GM18499 (cell line): Measurements from ENCODE around the gene BEND5.

Experiments used
- ATAC-seq: cut with Tn5 transposase; IDR thresholded peaks from one replicate; pipeline ENCODE4 v1.9.1; 2021; ENCODE audit warnings: moderate number of reproducible peaks; ENCODE audit not compliant: insufficient read depth, unreplicated experiment

Gene BEND5

DNA sequence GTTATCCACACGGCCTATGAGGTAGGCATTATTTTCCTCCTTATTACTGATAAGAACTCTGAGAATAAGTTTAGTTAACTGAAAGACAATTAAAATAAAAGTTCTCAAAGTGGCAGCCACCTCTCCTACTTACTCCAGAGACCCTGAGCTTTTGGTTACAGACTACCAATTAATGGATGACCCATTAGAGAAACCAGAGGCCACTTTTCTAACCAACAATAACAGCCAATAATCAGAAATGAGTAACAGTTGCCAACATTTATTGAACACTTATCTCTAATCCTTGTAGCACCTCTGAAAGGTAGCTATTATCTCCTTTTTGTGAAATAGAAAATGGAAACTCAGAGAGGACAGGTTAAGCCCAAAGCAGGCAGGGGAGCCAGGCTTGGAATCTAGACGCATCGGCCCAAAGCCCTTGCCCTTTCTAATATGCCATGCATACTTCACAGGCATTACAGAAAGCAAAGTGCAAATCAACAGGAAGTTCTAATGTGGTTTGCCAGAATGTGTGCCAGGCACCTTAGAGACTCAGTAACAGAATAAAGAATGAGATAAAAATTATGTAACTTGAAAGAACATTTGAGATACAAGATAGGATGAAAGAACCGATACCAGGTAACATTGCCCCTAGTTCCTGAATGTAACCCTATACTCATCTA lies 50.0 kb downstream of the BEND5 start:
- ATAC-seq: no peak

- ATAC-seq: no peak
Observed at GRCh38 chr1:48726139-48726538, 50.6 kb downstream of the BEND5 start.

GRCh38 chr1:48725341-48726046 lies 51.2 kb downstream of the BEND5 start:
- no peak for ATAC-seq

- no peak for ATAC-seq
Observed at GRCh38 chr1:48720929-48721328, 55.8 kb downstream of the BEND5 start.

- ATAC-seq: no peak
Observed at GRCh38 chr1:48718705-48719104, 58.0 kb downstream of the BEND5 start.

DNA sequence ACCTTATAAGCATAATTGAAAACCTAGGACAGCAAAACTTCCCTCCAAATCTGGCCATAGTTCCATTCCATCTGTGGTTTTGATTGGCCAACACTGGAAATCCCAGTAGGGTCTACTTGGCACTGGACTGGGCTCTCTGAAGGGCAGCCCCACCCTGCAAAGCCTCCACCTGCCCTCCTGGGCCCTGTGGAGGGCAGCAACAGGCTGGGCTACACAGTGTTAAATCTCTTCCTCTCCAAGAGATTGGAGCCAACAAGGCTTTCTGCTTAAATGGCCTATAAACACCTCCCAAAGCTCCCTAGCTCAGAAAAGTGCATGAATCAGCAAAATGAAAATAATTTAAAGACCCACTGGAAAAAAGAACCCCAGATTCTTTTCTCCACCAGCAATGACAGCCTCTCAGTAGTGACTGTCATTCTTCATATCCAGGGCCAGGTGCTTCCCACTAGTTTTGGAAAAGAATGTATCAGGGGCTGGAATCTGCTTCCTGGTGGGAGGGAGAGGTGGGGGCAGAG lies 58.5 kb downstream of the BEND5 start:
- no peak for ATAC-seq

GRCh38 chr1:48717082-48717481 lies 59.6 kb downstream of the BEND5 start:
- ATAC-seq: no peak

- ATAC-seq: no peak
Observed at GRCh38 chr1:48715921-48716320, 60.8 kb downstream of the BEND5 start.

GRCh38 chr1:48710915-48711314 lies 65.8 kb downstream of the BEND5 start:
- ATAC-seq: no peak

DNA sequence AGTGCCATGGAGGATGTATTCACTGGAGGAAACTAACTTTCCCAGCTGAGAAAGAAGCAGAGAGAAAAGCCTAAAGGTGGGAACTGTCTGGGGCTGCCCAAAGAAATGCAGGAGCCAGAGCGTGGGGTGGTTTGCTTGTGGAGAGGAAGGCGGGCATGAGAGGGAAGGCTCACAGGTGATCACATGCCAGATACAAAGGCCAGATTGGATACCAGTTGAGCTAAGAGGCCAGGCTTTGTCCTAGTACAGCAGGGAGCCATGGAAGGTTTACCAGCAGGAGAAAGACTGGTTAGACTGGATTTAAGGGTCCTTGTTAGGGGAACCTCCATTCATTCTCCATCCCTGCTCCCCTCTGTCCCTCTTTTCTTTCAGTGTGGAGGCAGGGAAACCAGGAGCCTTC lies 66.4 kb downstream of the BEND5 start:
- no peak for ATAC-seq

DNA sequence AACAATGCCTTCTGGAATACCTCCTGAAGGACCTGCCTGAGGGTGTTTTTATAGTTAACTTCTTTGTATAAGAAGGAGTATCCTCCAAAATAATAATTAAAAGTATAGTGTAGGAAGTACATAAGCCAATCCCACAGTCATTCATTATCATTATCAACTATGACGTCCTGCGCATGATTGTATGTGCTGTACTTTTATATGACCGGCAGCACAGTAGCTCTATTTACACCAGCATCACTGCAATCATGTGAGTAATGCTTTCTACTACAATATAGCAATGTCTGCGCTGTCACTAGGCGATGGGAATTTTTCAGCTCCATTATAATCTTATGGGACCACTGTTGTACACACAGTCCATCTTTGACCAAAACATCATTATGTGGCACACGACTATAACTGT lies 72.0 kb downstream of the BEND5 start:
- ATAC-seq: no peak

- ATAC-seq: no peak
Observed at GRCh38 chr1:48701445-48701844, 75.2 kb downstream of the BEND5 start.

DNA sequence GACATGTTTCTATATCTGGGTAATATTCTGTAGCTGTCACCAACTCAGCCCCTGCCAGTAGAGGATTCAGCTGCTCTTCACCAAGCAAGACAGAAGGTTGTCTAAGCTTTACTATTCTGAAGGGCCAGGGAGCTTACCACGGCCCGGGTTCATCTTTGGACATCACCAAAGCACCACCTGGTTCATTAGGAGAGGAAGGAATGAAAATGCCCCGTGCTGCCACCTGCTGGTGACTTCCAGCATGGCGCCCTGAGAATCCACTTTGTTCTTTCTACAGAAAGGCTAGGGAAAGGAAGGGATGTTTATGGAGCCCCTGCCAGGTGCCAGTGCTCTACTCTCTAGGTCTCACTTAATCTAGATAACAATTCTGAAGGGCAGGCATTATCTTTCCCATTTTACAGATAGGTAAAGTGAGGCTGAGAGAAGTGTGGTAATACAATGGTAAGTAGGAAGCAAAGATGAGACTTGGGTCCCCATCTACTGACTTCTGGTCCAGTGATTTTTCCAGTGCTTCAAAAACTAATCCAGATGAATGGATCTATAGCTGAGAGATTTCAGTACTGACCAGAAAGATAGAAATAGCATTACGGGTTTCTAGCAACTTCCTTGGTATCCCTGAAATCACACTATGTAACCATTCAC lies 79.5 kb downstream of the BEND5 start:
- no peak for ATAC-seq

- ATAC-seq: no peak
Observed at GRCh38 chr1:48695161-48695560, 81.5 kb downstream of the BEND5 start.

DNA sequence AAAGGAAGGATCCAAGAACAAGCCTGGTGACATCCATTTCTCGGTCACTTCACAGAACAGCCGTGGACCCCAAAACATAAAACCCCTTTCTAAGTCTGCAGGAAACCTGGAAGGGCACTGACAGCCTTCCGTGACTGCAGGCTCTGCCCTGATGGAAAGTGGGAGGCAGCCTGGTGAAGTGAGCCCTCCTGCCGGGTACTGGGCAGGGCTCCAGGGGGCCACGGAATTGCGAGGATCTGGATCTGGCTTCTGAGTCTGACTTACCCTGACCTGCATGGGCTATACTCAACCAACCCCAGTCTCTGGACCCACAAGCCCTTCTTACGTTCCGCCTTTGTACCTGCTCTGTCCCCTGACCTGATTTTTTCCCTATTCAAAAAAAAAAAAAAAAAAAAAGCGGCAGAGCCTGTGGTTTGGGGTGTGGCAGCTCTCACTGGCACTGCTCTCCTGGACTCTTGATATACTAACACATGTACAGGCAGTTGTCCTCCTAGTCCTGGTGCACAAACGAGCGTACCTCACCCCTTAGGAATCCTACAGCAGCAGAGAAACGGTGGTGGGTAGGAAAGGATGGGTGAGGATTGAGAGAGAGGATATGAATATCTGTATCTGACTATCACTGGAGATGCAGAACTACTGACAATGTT lies 82.9 kb downstream of the BEND5 start:
- ATAC-seq: no peak

DNA sequence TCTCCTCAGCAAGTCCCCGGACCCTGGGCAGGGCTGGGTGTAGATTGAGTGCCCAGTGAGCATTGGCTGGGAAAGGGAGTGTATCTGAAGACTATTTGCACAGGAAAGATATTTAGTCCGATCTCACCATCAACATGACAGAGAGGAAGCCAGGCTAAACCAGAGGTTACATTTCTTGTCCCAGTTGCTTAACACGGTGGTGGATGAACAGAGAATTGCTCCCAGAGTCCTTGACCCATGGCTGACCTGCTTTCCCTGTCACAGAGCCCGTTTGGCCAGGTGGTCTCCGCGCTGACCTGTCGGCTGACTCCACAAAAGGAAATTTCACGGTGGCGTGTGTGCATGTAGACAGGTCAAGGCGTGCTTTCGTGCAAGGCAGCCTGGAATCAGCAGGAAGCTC lies 83.5 kb downstream of the BEND5 start:
- ATAC-seq: no peak

DNA sequence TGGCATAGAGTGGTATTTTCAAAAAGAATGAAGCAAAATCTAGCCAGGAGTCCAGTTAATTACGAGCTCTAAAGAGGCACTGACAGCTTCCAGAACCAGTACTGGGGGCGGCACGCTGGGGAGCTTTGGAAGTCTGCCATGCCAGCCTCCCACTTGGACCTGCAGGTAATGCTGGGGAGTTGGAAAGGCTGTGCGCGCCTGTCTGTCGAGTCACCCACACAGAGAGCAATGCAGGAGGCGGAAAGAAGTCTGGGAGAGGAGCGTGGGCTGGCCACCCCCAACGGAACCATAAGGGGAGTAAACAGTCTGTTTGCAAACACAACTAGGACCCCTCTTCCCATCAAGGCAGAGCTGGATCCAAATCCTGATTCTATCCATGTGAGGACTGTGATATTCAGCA lies 84.5 kb downstream of the BEND5 start:
- ATAC-seq: no peak

- no peak for ATAC-seq
Observed at GRCh38 chr1:48691429-48692001, 85.2 kb downstream of the BEND5 start.

GRCh38 chr1:48688102-48688760 lies 88.5 kb downstream of the BEND5 start:
- ATAC-seq: no peak
